Stomach (tissue), 9 donors: Measurements from ENCODE around the gene VMP1. TPM values are rescaled to one million over a fixed set of nuclear protein-coding genes. Genes with fewer than 3 reads are reported as not detected.

ENCODE experiments used
- DNase-seq, 2 donors: peaks; one replicate each; pipeline versions ENCODE4 v3.0.0 to v3.0.0-alpha.2; 2013 to 2019
- H3K27ac ChIP-seq, 5 donors: fragments of 200-600 bp in 4 of 5; sonication (generic) in 4 of 5; one replicate each; pipeline ENCODE4 v1.5.1; 2013 to 2019; ENCODE audit warnings: mild to moderate bottlenecking in 1 of 5, moderate library complexity in 1 of 5
- H3K27me3 ChIP-seq, 3 donors: fragments of 200-600 bp; sonication (generic); one replicate each; pipeline ENCODE4 v1.5.1; 2017 to 2019; ENCODE audit warnings: mixed run types in 1 of 3
- H3K36me3 ChIP-seq, 4 donors: fragments of 200-600 bp; sonication (generic); 1 replicate in 3 of 4; 2 replicates in 1 of 4; pipeline ENCODE4 v1.5.1; 2016 to 2019
- H3K4me1 ChIP-seq, 4 donors: fragments of 200-600 bp; sonication (generic); one replicate each; pipeline ENCODE4 v1.5.1; 2016 to 2019
- H3K4me3 ChIP-seq, 4 donors: fragments of 200-600 bp; sonication (generic) in 3 of 4; one replicate each; pipeline ENCODE4 v1.5.1; 2016 to 2019; ENCODE audit warnings: mild to moderate bottlenecking in 1 of 4
- H3K9me3 ChIP-seq, 4 donors: fragments of 200-600 bp; sonication (generic); one replicate each; pipeline ENCODE4 v1.5.1; 2016 to 2019
- EP300 ChIP-seq: sonication (generic); formaldehyde crosslinking; IDR thresholded peaks from one replicate; pipeline ENCODE4 v1.6.1; 2017; ENCODE audit warnings: antibody characterized with exemption
- POLR2A ChIP-seq, 4 donors: fragments of 450-650 bp; IDR thresholded peaks; one replicate each; pipeline ENCODE4 v1.6.1; 2016; ENCODE audit warnings: antibody characterized with exemption in 4 of 4, control low read depth in 2 of 4, mild to moderate bottlenecking in 1 of 4, moderate library complexity in 1 of 4
- POLR2AphosphoS5 ChIP-seq, 3 donors: sonication (generic); formaldehyde crosslinking; IDR thresholded peaks; one replicate each; pipeline ENCODE4 v1.6.1; 2016; ENCODE audit warnings: antibody characterized with exemption in 3 of 3
- WGBS, 5 donors: extraction: QIAGEN DNeasy Blood & Tissue Kit in 3 of 5; methylation state at CpG; one replicate each; pipeline versions ENCODE4 v1.1.5 to v1.1.7; 2013 to 2018; 5-methylcytosine and 5-hydroxymethylcytosine counted together
- intact Hi-C: fragments of 100-400 bp; cut with DNase I; formaldehyde crosslinking; loops from one replicate; pipeline ENCODE4 v1.15.1; 2023; ENCODE audit warnings: low total_unique reads
- polyA plus RNA-seq, 3 donors: library from polyadenylated mRNA; stranded (reverse); fragments of 200-250 nt; gene quantifications; one replicate each; pipeline ENCODE4 v1.2.3, GENCODE V29; 2013
- total RNA-seq, 5 donors: library from RNA; depleted of rRNA; stranded (reverse); fragments of >200 nt; gene quantifications; one replicate each; pipeline versions ENCODE4 v1.1.0 to v1.2.3, GENCODE V29; 2014 to 2016
- TF ChIP-seq, protein P1 (sequence below), 7 experiments: fragments of 450-650 bp in 4 of 7; fragments of 200-600 bp in 3 of 7; sonication (generic) in 3 of 7; IDR thresholded peaks; one replicate each; pipeline ENCODE4 v1.5.1; 2016 to 2019; ENCODE audit warnings: antibody characterized with exemption in 7 of 7, control low read depth in 2 of 7, mild to moderate bottlenecking in 1 of 7
- donor health status: healthy with polysubstance abuse.
- donor health status: Bipolar disorder and iron deficiency.
- donor health status: healthy.

VMP1 gene
- total and polyA plus RNA-seq, 8 donors, result 24.4 to 562 (median 155) TPM

DNA sequence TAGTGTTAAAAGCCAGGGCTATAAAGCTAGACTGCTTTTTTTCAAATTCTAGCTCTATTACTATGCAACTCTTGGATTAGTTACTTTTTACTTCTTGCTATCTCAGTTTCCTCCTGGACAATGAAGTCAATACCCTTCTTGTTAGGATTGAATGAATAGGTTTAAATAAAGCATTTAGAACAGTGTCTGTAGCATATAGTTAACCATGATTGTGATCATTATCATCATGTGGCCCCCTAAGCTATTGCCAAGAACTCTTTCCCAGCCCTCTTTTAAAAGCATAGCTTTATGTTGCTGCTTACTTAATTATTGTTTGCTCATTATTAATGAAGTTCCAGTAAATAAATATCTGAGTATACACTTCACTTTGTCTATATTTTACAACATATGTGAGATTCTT, 4.5 kb downstream of the VMP1 start:
- H3K4me3 ChIP-seq, result no peak overlapping the region
- no peak for DNase-seq
- peaks cover 14 to 64% (median 31%) of the 10 kb centered on the region in 4 donors for H3K4me1 ChIP-seq
- H3K36me3 ChIP-seq, result no peaks in the 10 kb centered on the region
- H3K9me3 ChIP-seq, result no peaks in the 10 kb centered on the region
- no peaks in the 10 kb centered on the region for H3K27me3 ChIP-seq
- intact Hi-C loops, result no loop called here
- no peak overlapping the region for H3K27ac ChIP-seq
- TF ChIP-seq, protein P1, sequence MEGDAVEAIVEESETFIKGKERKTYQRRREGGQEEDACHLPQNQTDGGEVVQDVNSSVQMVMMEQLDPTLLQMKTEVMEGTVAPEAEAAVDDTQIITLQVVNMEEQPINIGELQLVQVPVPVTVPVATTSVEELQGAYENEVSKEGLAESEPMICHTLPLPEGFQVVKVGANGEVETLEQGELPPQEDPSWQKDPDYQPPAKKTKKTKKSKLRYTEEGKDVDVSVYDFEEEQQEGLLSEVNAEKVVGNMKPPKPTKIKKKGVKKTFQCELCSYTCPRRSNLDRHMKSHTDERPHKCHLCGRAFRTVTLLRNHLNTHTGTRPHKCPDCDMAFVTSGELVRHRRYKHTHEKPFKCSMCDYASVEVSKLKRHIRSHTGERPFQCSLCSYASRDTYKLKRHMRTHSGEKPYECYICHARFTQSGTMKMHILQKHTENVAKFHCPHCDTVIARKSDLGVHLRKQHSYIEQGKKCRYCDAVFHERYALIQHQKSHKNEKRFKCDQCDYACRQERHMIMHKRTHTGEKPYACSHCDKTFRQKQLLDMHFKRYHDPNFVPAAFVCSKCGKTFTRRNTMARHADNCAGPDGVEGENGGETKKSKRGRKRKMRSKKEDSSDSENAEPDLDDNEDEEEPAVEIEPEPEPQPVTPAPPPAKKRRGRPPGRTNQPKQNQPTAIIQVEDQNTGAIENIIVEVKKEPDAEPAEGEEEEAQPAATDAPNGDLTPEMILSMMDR (IDR thresholded peaks at IDR 0.05), result no peak
- no peak for TF ChIP-seq EP300
- no peak for TF ChIP-seq POLR2A (IDR thresholded peaks at IDR 0.05)
- no peak for TF ChIP-seq POLR2AphosphoS5 (IDR thresholded peaks at IDR 0.05)

DNA sequence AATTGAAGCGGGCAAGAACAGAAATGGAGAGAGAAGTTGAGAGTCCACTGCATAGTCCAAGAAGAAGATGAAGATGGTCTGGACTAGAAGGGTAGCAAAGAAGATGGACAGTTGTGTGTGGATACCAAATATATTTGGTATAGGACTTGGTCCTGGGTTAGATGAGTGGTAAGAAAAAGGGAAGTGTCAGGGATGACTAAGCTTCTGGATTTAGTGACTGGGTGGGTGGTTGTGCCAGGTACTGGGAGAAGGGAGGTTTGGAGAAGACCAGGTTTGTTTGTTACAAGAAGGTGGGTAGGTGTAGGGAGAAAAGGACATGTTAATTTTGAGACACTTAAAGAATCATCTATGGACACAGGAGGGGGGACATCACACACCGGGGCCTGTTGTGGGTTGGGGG, 5.4 kb downstream of the VMP1 start:
- Histone ChIP-seq H3K27ac (no peak overlapping the region), H3K4me1 (peaks cover 14 to 64% (median 31%) of the 10 kb centered on the region in 4 donors), H3K27me3 (no peaks in the 10 kb centered on the region), H3K36me3 (no peaks in the 10 kb centered on the region), H3K4me3 (no peak overlapping the region), H3K9me3 (no peaks in the 10 kb centered on the region)
- 96 to 100% (median 99%) methylated on average over 2 of the region's 2 CpGs for WGBS, 5 donors
- intact Hi-C loops, result no loop called here
- DNase-seq, result no peak
- TF ChIP-seq POLR2A (IDR thresholded peaks at IDR 0.05) (no peak), EP300 (no peak), POLR2AphosphoS5 (IDR thresholded peaks at IDR 0.05) (no peak)
- TF ChIP-seq, protein P1 (IDR thresholded peaks at IDR 0.05), result no peak

DNA sequence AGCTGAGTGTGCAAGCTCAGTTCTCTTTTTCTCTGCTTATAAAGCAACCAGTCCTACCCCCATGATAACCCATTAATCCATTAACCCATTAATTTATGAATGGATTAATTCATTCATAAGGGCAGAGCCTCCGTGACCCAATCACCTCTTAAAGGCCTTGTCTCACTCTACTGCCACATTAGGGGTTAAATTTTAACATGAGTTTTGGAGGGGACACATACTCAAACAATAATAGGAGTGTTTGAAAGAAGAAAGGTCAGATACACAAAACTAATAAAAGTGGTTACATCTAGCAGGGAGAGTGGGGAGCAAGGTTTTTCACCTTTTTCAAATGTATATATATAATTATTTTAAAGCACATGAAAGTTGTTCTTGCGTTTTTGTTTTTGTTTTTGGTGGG, 6.8 kb downstream of the VMP1 start:
- no peak for DNase-seq
- Histone ChIP-seq H3K36me3 (no peaks in the 10 kb centered on the region), H3K4me3 (no peak overlapping the region), H3K9me3 (no peaks in the 10 kb centered on the region), H3K27ac (no peak overlapping the region), H3K27me3 (no peaks in the 10 kb centered on the region), H3K4me1 (peaks cover under 1 to 52% (median 21%) of the 10 kb centered on the region in 4 donors)
- TF ChIP-seq, protein P1 (IDR thresholded peaks at IDR 0.05), result no peak
- TF ChIP-seq POLR2A (IDR thresholded peaks at IDR 0.05) (no peak), EP300 (no peak), POLR2AphosphoS5 (IDR thresholded peaks at IDR 0.05) (no peak)
- intact Hi-C loops, result no loop called here
- WGBS, 5 donors, result 76 to 92% (median 82%) methylated on average over 2 of the region's 2 CpGs

DNA sequence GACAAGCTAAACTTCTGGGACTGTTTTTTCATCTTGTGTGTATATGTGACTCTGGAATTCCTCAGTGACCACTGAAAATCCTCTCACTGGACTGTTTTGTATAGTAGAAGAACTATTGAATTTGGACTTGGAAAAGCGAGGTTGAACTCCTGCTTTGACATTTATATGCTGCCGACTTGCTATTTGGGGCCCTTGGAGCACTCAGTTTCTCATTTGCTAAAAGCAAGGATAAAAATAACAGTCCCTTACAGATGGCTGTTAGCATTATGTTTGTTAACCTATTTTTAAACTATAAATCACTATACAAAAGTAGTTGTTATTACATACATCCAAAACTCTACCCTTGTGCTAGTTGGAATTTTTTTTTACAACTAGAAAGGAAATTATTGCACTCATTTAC, 9.0 kb downstream of the VMP1 start:
- H3K27me3 ChIP-seq, result no peaks in the 10 kb centered on the region
- no peaks in the 10 kb centered on the region for H3K36me3 ChIP-seq
- TF ChIP-seq, protein P1 (IDR thresholded peaks at IDR 0.05), result no peak
- TF ChIP-seq EP300, result no peak
- no peak for TF ChIP-seq POLR2A (IDR thresholded peaks at IDR 0.05)
- no peak for TF ChIP-seq POLR2AphosphoS5 (IDR thresholded peaks at IDR 0.05)
- no peaks in the 10 kb centered on the region for H3K9me3 ChIP-seq
- peak overlapping the region in 1 of 5 donors; percentile 43 for H3K27ac ChIP-seq
- DNase-seq, result no peak
- 68 to 95% (median 82%) methylated on average over 2 of the region's 2 CpGs for WGBS, 5 donors
- H3K4me3 ChIP-seq, result no peak overlapping the region
- intact Hi-C loops, result no loop called here
- H3K4me1 ChIP-seq, result peaks cover 0 to 46% (median 21%) of the 10 kb centered on the region in 4 donors
